HG03280 (cell line): ENCODE measurements around the gene ABCD1.
A peak's percentile ranks its signal among the peaks of the same experiment; 100 is the strongest.
"Not testable (repeated sequence)": the region's sequence is repeated elsewhere in the genome, so short reads cannot be mapped to it uniquely, and the experiment has no call there.

Source experiments
- ATAC-seq: cut with Tn5 transposase; IDR thresholded peaks from one replicate; pipeline ENCODE4 v1.9.1; 2021; ENCODE audit warnings: mild to moderate bottlenecking, moderate library complexity; ENCODE audit not compliant: unreplicated experiment

ABCD1 gene

GRCh38 chrX:153746991-153747390 is 22.3 kb downstream of the ABCD1 start:
- ATAC-seq = not testable (repeated sequence)

DNA sequence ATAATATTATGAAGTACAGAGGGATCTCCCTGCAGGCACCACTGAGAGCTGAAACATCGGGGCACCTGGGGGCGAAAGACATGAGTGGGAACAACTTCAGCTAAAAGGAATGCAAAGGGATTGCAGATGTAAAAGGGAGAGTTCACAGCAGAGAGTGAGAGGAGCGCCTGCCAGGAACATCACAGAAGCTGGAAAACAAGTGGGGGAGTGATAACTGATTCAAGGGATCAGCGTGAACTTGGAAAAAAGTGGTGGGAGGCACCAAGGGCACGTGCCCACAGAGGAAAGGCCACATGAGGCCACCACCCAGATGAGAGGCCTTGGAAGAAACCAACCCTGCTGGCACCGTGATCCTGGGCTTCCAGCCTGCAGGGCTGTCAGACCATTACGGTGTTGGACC is 24.4 kb downstream of the ABCD1 start:
- ATAC-seq = not testable (repeated sequence)

DNA sequence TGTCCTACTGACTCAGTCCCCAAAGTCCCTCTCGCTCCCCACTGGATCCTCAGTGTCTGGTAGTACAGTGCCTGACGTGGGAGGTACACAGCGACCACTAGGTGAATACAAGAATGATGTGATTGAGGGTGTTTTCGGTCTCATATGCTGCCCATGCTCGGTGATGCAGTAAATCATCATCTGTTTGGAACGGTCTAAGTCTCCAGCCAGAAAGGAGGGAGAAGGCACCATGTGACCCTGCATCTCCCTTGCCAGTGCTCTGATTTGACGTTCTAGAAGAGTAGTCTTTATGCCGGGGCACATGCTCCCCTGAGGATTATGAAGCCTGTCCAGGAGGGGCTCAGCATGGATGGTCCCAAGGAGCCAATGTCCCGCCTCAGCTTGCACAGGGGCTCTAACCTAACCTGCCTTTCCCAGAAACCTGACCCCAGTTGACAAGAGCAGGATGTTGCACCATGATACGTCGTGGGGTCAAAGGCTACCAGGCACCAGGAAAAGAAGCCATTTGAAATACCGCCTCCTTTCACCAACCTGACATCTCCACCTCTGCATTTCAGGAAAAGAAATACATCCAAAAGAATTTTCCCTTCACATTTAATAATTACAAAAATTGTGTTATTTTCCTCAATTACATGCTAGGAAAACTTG is 25.6 kb downstream of the ABCD1 start:
- ATAC-seq = no peak

GRCh38 chrX:153755136-153755535 is 30.5 kb downstream of the ABCD1 start:
- ATAC-seq = no peak

DNA sequence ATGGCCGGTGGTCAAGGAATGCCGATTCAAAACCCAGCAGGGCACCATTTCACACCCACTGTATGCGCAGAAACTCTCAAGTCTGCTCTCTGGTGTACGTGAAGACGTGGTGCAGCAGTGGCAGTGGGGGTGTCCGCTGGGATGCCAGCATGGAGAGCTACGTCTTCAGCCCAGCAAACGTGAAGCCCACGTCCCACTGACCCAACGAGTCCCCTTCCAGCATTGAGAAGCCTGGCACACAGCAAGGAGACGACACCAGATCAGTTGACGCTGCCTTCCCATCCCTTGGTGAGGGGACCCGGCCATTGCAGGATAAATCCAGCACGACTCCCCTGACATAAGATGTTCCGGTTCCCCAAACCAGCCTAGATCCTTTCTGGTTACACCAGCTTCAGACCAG is 37.2 kb downstream of the ABCD1 start:
- no peak for ATAC-seq

DNA sequence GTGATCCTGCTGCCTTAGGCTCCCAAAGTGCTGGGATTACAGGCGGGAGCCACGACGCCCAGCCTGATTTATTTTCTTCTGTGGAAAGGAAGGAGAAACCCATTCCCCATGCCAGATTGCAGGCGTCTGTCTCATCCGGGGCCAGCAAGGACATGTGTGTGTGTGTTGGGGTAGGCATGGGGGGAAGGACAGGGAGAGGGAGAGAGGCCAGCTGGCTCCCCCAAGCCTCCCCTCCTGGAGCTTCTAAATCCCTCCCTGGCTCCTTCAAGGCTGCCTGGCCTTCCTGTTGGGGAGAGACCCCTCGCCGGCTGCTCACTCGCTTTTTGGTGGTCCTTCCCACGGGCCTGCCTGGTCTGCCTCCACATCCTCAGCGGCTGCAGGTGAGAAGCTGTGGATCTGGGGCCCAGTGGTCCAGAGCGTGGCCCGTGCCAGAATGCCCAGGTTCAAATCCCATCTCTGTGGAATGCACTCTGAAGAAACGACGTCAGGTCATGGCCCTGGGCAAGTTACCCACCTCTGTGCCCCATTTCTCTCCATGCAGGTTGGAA is 38.0 kb downstream of the ABCD1 start:
- no peak for ATAC-seq

- ATAC-seq = no peak
Measured at GRCh38 chrX:153763298-153763932, 38.8 kb downstream of the ABCD1 start.

- peak; percentile 58 for ATAC-seq
Measured at GRCh38 chrX:153763989-153764755, 39.5 kb downstream of the ABCD1 start, which contains the start of gene PLXNB3. Gene PLXNB3 (plus strand): TSS chrX:153764249. CDS start chrX:153765536, 1,287 bp downstream.

DNA sequence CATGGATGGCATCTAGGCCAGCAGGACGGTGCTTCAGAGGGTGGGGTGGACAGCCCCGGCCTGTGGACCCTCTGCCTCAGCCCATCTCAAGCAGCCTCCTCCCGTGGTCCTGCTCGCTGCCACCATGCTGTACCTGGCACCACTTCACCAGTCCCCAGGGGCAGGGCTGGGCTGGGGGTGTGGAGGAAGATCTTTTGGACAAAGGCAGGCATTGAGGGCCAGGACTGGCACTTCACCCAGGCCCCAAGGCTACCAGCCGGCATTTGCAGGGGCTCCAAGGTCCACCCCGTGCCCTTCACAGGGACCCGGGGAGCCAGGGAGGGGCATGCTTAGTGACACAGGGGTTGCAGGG is 40.1 kb downstream of the ABCD1 start:
- ATAC-seq = no peak

DNA sequence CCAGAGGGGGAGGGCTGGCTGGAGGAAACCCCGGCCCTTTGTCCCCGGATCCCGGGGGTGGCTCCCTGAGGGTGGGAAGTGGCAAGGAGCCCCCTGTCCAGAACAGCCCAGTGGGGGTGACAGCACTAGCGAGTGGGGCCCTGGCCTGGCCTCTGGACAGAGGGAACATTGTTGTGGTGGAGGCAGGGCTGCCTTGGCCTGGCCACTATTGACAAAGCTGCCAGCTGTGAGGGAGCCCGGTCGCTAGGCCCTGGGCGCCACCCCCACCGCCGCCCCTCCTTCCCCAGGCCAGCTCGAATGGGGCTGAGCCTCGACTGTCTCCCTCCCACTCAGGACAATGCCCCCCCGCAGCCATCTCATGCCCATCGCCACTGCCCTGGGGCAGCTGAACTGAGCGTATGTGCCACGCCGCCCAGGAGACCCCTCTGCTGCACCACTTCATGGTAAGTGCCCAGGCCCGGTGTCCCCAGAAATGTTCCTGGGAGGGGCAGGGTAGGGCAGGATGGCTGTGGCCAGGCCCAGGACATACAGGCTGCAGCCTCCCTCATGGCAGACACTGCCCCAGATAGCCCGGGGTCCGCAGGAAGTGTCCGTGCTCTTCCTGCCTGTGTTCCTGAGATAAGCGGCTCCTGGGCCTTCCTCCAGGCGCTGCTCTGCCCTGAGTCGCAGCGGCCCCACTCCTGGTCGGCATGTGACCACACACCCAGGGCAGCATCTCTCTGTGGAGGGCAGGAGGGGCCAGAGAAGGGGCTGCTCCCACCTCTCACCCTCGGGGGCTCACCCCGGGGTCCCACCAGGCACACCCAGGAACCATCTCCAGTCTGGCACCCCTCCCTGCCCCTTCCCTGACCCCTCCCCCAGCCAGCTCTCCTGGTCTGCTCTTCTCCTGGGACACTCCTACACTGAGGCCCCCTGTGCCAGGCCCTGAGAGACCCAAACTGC is 40.8 kb downstream of the ABCD1 start:
- ATAC-seq = no peak

- no peak for ATAC-seq
Measured at GRCh38 chrX:153766098-153766817, 41.6 kb downstream of the ABCD1 start.

DNA sequence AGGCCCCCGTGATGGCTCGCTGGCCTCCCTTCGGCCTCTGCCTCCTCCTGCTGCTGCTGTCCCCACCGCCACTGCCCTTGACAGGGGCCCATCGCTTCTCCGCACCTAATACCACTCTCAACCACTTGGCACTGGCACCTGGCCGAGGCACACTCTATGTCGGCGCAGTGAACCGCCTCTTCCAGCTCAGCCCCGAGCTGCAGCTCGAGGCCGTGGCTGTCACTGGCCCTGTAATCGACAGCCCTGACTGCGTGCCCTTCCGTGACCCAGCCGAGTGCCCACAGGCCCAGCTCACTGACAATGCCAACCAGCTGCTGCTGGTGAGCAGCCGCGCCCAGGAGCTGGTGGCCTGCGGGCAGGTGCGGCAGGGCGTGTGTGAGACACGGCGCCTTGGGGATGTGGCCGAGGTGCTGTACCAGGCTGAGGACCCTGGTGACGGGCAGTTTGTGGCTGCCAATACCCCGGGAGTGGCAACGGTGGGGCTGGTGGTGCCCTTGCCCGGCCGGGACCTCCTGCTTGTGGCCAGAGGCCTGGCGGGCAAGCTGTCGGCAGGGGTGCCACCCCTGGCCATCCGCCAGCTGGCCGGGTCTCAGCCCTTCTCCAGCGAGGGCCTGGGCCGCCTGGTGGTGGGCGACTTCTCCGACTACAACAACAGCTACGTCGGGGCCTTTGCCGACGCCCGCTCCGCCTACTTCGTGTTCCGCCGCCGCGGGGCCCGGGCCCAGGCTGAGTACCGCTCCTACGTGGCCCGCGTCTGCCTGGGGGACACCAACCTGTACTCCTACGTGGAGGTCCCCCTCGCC is 42.4 kb downstream of the ABCD1 start:
- no peak for ATAC-seq

DNA sequence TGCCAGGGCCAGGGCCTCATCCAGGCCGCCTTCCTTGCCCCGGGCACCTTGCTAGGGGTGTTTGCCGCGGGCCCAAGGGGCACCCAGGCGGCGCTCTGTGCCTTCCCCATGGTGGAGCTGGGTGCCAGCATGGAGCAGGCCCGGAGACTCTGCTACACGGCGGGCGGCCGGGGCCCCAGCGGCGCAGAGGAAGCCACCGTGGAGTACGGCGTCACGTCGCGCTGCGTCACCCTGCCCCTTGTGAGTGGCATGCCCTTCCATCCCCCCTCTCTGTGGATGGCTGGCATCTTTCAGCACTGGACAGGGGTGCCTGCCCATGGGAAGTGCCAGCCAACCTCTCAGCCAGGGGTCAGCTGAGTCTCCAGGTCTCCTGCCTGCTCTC is 43.0 kb downstream of the ABCD1 start:
- no peak for ATAC-seq

DNA sequence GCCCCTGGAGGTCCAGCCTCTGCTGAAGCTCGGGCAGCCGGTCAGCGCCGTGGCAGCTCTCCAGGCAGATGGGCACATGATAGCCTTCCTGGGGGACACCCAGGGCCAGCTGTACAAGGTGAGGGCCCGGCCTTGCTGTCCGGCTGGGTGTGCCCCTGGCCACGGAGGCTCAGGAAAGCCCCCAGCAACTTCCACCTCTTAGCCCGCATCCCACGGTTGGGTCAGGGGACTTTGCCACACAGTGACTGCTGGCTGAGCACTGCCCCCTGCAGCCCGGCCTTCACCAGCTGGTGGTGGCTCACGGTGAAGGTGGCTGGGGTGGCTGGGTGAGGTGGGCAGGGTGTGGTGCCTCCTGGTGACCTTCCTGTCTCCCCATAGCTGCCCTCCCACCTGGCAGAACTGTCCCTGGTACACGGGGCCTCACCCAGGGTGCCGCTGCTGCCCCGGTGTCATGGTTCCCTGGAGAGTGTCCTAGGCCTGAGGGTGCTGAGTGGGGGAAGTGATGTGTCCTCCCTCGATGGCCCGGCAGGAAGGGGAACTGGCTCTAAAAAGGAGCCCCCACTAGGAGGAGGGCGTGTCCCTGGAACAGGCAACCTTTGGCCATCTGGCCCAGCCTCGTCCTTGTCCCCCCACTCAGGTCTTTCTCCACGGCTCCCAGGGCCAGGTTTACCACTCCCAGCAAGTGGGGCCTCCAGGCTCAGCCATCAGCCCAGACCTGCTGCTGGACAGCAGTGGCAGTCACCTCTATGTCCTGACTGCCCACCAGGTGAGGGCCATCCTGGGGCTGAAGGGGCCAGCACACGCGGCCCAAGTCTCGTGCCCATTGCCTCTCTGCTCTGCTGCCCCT is 43.9 kb downstream of the ABCD1 start:
- no peak for ATAC-seq

DNA sequence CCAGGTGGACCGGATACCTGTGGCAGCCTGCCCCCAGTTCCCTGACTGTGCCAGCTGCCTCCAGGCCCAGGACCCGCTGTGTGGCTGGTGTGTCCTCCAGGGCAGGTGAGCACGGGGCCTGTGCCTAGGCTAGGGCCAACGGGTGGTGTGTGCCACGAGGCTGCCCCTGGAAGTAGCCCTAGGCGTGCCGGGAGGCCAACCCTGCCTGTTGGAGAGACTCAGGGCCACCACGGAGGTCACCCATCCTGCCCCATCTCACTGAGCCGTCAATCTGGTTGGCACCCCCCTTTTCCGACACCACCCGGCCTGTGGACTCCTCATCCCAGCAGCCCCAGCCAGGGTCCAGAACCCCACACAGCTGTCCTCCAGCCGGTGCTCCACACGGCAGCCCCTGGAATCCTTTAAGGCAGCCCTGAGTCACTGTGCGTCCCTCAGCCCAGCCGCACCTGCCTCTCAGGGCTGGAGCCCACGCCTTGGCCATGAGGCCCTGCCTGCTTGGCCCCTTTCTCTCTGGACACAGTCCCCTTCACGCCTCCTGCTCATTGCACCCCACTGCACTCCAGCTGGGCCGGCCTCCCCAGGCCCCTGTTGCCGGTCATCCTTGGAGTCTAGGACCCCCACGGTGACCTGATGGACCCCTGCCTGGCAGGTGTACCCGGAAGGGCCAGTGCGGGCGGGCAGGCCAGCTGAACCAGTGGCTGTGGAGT is 44.7 kb downstream of the ABCD1 start:
- no peak for ATAC-seq

GRCh38 chrX:153769865-153770600 is 45.4 kb downstream of the ABCD1 start:
- ATAC-seq = no peak
